Activated naive CD4-positive, alpha-beta T cell treated with anti-CD3 and anti-CD28 coated beads, Interleukin-2, amount 50 U/mL, for 24 hours (primary cell): ENCODE measurements around the gene CDK3.
A peak's percentile ranks its signal among the peaks of the same experiment; 100 is the strongest.

Experiments
- H3K27ac Mint-ChIP-seq: one replicate; pipeline ENCODE4 v1.8.0; 2021; ENCODE audit warnings: mild to moderate bottlenecking, mixed read lengths
- H3K27me3 Mint-ChIP-seq: one replicate; pipeline ENCODE4 v1.8.0; 2021; ENCODE audit warnings: mixed read lengths
- H3K36me3 Mint-ChIP-seq: one replicate; pipeline ENCODE4 v1.8.0; 2021; ENCODE audit warnings: mixed read lengths
- H3K4me1 Mint-ChIP-seq: one replicate; pipeline ENCODE4 v1.8.0; 2021; ENCODE audit warnings: mixed read lengths
- H3K4me3 Mint-ChIP-seq: one replicate; pipeline ENCODE4 v1.8.0; 2021; ENCODE audit warnings: mild to moderate bottlenecking, mixed read lengths
- H3K9me3 Mint-ChIP-seq: one replicate; pipeline ENCODE4 v1.8.0; 2021; ENCODE audit warnings: mixed read lengths

The CDK3 gene

GRCh38 chr17:75980188-75981018 is 20.3 kb upstream of the CDK3 start:
- H3K4me3 Mint-ChIP-seq: peak overlapping the region; percentile 99
- peak overlapping the region; percentile 65 for H3K27ac Mint-ChIP-seq
- peaks cover 4% of the 10 kb centered on the region for H3K36me3 Mint-ChIP-seq
- H3K27me3 Mint-ChIP-seq: no peaks in the 10 kb centered on the region
- H3K9me3 Mint-ChIP-seq: no peaks in the 10 kb centered on the region
- peaks cover 41% of the 10 kb centered on the region for H3K4me1 Mint-ChIP-seq

GRCh38 chr17:75981019-75981615 is 19.5 kb upstream of the CDK3 start:
- Mint-ChIP-seq H3K36me3 (peaks cover 4% of the 10 kb centered on the region), H3K4me3 (peak overlapping the region; percentile 99)

GRCh38 chr17:75983501-75984181 is 17.0 kb upstream of the CDK3 start:
- H3K27me3 Mint-ChIP-seq: no peaks in the 10 kb centered on the region
- no peak overlapping the region for H3K4me3 Mint-ChIP-seq
- peaks cover 19% of the 10 kb centered on the region for H3K4me1 Mint-ChIP-seq
- no peaks in the 10 kb centered on the region for H3K9me3 Mint-ChIP-seq
- peaks cover 2% of the 10 kb centered on the region for H3K36me3 Mint-ChIP-seq
- no peak overlapping the region for H3K27ac Mint-ChIP-seq

More at GRCh38 chr17:75981019-75981615, 19.5 kb upstream of the CDK3 start:
- Mint-ChIP-seq H3K27ac (peak overlapping the region; percentile 23), H3K4me1 (peaks cover 34% of the 10 kb centered on the region), H3K27me3 (no peaks in the 10 kb centered on the region), H3K9me3 (no peaks in the 10 kb centered on the region)

DNA sequence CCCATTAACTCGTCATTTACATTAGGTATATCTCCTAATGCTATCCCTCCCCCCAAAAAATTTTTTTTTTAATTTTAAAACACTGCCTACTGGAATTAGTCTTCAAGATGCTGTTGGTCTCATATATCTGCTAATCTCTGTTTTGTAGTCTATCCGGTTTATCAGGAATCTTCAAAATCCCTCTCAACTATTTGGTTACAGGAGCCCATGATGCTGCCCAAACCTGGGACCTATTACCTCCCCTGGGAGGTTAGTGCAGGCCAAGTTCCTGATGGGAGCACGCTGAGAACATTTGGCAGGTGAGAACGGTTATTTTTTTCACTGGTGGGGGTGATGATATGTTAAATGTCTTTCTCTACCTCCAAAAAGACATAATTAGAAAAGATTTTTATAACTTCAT is 14.7 kb upstream of the CDK3 start:
- Mint-ChIP-seq H3K27ac (no peak overlapping the region), H3K4me3 (no peak overlapping the region), H3K36me3 (no peaks in the 10 kb centered on the region), H3K27me3 (no peaks in the 10 kb centered on the region), H3K9me3 (no peaks in the 10 kb centered on the region), H3K4me1 (peaks cover 2% of the 10 kb centered on the region)

- Mint-ChIP-seq H3K27ac (no peak overlapping the region), H3K27me3 (no peaks in the 10 kb centered on the region), H3K4me3 (no peak overlapping the region), H3K4me1 (no peaks in the 10 kb centered on the region), H3K36me3 (peaks cover 3% of the 10 kb centered on the region), H3K9me3 (no peaks in the 10 kb centered on the region)
Observed at GRCh38 chr17:75987041-75987440, 13.6 kb upstream of the CDK3 start.

GRCh38 chr17:75991396-75991795 is 9.3 kb upstream of the CDK3 start:
- Mint-ChIP-seq H3K4me1 (peaks cover under 1% of the 10 kb centered on the region), H3K4me3 (no peak overlapping the region), H3K27ac (no peak overlapping the region), H3K36me3 (peaks cover 4% of the 10 kb centered on the region), H3K9me3 (no peaks in the 10 kb centered on the region), H3K27me3 (no peaks in the 10 kb centered on the region)

- Mint-ChIP-seq H3K4me1 (peaks cover 15% of the 10 kb centered on the region), H3K27ac (no peak overlapping the region), H3K4me3 (no peak overlapping the region), H3K36me3 (peaks cover 4% of the 10 kb centered on the region), H3K9me3 (no peaks in the 10 kb centered on the region), H3K27me3 (no peaks in the 10 kb centered on the region)
Observed at GRCh38 chr17:75994802-75995370, 5.8 kb upstream of the CDK3 start.

GRCh38 chr17:75995385-75995925 is 5.2 kb upstream of the CDK3 start:
- H3K27me3 Mint-ChIP-seq: no peaks in the 10 kb centered on the region
- no peak overlapping the region for H3K27ac Mint-ChIP-seq
- H3K4me1 Mint-ChIP-seq: peaks cover 15% of the 10 kb centered on the region
- H3K4me3 Mint-ChIP-seq: no peak overlapping the region
- H3K9me3 Mint-ChIP-seq: no peaks in the 10 kb centered on the region
- peaks cover 4% of the 10 kb centered on the region for H3K36me3 Mint-ChIP-seq

DNA sequence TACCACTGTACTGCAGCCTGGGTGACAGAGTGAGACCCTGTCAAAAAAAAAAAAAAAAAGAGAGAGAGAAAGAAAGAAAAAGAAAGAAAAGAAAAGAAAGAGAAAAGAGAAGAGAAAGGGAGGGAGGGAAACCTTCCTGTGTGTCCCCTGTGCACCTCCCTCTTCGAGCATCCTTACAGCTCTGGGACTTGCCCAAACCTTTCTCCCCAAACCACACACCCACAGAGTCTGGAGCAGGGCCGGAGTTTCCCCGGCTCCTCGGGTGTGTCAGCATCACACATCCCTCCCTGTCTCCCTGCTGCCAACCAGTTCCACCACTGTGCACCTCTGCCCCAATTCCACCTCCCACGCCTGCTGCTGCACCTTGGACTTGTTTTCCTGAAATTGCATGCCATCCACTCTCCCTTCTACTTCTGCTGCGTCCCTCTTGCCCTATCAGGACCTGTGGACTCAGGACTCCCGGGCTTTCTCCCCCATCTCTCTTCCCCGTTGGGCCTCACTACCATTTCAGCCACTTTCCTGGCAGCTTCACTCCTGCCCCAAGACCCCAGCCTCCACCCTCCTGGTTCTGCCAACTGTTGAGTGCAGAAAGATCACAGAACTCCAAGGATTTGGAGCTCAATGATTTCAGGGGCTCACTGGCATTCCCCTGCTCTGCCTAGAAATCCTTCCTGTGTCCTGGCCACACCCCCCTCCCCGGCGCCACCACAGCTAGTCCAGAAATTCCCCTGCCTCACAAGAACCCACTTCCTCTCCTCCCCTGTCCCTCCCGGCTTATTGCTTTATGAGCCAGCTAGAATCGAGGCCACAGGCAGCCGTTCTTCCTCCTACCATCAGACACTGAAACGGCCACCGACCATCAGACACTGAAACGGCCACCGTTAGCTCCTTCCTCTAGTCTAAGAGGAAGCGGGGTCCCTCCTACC is 3.7 kb upstream of the CDK3 start:
- H3K27me3 Mint-ChIP-seq: no peaks in the 10 kb centered on the region
- peak overlapping the region; percentile 32 for H3K4me3 Mint-ChIP-seq
- no peaks in the 10 kb centered on the region for H3K9me3 Mint-ChIP-seq
- peaks cover 1% of the 10 kb centered on the region for H3K36me3 Mint-ChIP-seq
- peak overlapping the region; percentile 73 for H3K27ac Mint-ChIP-seq
- peaks cover 15% of the 10 kb centered on the region for H3K4me1 Mint-ChIP-seq

GRCh38 chr17:75998327-75998795 is 2.3 kb upstream of the CDK3 start:
- Mint-ChIP-seq H3K36me3 (no peaks in the 10 kb centered on the region), H3K4me1 (peaks cover 15% of the 10 kb centered on the region), H3K27me3 (no peaks in the 10 kb centered on the region), H3K27ac (no peak overlapping the region), H3K4me3 (no peak overlapping the region), H3K9me3 (no peaks in the 10 kb centered on the region)

GRCh38 chr17:76000016-76000754 is 470 bp upstream of the CDK3 start:
- no peaks in the 10 kb centered on the region for H3K27me3 Mint-ChIP-seq
- no peak overlapping the region for H3K27ac Mint-ChIP-seq
- H3K9me3 Mint-ChIP-seq: no peaks in the 10 kb centered on the region
- no peaks in the 10 kb centered on the region for H3K36me3 Mint-ChIP-seq
- peaks cover 15% of the 10 kb centered on the region for H3K4me1 Mint-ChIP-seq
- H3K4me3 Mint-ChIP-seq: no peak overlapping the region

- Mint-ChIP-seq H3K27ac (no peak overlapping the region), H3K4me3 (no peak overlapping the region), H3K9me3 (no peaks in the 10 kb centered on the region), H3K4me1 (peaks cover 12% of the 10 kb centered on the region), H3K36me3 (no peaks in the 10 kb centered on the region), H3K27me3 (no peaks in the 10 kb centered on the region)
Observed at GRCh38 chr17:76002100-76002499, 1.4 kb downstream of the CDK3 start.

DNA sequence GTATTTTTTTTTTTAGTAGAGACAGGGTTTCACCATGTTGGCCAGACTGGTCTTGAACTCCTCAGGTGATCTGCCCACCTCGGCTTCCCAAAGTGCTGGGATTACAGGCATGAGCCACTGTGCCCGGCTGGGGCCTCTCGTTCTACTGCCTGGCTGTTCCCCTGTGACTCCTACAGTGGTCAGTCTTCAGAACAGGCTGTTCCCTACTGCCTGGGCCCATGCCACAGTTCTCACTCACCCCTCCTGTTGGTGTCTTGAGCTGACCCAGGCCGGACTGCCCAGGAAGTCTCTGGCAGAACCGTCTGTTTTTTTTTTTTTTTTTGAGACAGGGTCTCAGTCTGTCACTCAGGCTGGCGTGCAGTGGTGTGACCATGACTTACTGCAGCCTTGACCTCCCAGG is 3.3 kb downstream of the CDK3 start:
- Mint-ChIP-seq H3K27ac (no peak overlapping the region), H3K27me3 (no peaks in the 10 kb centered on the region), H3K9me3 (no peaks in the 10 kb centered on the region), H3K4me3 (no peak overlapping the region), H3K36me3 (no peaks in the 10 kb centered on the region), H3K4me1 (peaks cover 4% of the 10 kb centered on the region)

DNA sequence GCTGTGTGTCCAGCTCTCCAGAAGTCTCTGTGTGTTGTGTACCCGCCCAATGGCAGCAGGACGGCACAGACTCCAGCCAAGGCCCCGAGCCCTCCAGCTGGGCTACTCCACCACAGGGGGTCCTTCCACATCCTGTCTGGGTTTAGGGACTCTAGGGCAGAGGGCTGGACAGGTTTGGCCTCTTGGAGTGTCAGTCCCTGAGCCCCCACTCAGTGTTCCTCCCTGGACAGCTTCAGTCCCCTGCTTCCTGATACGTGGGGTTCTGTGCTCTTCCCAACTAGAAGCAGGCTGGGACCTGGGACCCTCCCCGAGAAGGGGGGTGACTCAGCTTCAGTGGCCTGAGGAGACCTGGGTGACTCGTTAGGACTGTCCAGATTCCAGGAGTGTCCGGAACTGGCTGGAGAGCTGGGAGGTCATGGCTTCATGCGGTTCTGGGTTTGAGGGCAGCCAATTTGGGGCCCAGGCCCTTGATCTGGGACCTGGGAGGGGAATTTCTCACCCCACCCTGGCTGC is 4.2 kb downstream of the CDK3 start:
- Mint-ChIP-seq H3K36me3 (no peaks in the 10 kb centered on the region), H3K27me3 (no peaks in the 10 kb centered on the region), H3K4me3 (no peak overlapping the region), H3K4me1 (peaks cover 4% of the 10 kb centered on the region), H3K9me3 (no peaks in the 10 kb centered on the region), H3K27ac (no peak overlapping the region)
